B cell (primary cell): ENCODE measurements around the gene COX10. TPM values are rescaled to one million over a fixed set of nuclear protein-coding genes. Genes with fewer than 3 reads are reported as not detected.
"Not testable (repeated sequence)": the region's sequence is repeated elsewhere in the genome, so short reads cannot be mapped to it uniquely, and the experiment has no call there.

Experiments
- ATAC-seq: fragments of 200-7000 bp; cut with Tn5 transposase; one replicate; pipeline ENCODE4 v1.10.0; 2021; ENCODE audit warnings: low read depth, mild to moderate bottlenecking, moderate number of reproducible peaks, moderate library complexity
- CTCF ChIA-PET: fragments of 350-600 bp; sonication (Branson Sonifier 250); formaldehyde crosslinking; loops from one replicate; lab custom pipeline; 2021; ENCODE audit warnings: antibody characterized with exemption, inconsistent platforms; lab: Charles Lee
- POLR2A ChIA-PET: fragments of 350-600 bp; sonication (Branson Sonifier 250); formaldehyde crosslinking; loops from one replicate; lab custom pipeline; 2021; ENCODE audit warnings: antibody characterized with exemption; lab: Charles Lee
- DNase-seq: peaks from one replicate; pipeline ENCODE4 v3.0.0; 2013
- H2AFZ ChIP-seq: 2 replicates; pipeline ENCODE4 v1.6.1; 2012; ENCODE audit warnings: mild to moderate bottlenecking, low read depth, low read length; ENCODE audit not compliant: insufficient read depth, poor library complexity, severe bottlenecking
- H3K27ac ChIP-seq, 2 donors: 1 replicate in 1 of 2; 2 replicates in 1 of 2; pipeline ENCODE4 v1.5.1; 2012 to 2013; ENCODE audit warnings: low read length in 2 of 2, mild to moderate bottlenecking in 2 of 2, moderate library complexity in 1 of 2
- H3K27me3 ChIP-seq, 4 experiments: fragments of 200-600 bp in 1 of 4; sonication (generic) in 1 of 4; replicated peaks in 1 of 4; 1 replicate in 2 of 4; 2 replicates in 2 of 4; pipeline versions ENCODE4 v1.6.1 to v1.7.0; 2013 to 2016; ENCODE audit warnings: low read length in 3 of 4, mild to moderate bottlenecking in 2 of 4, mixed read lengths in 1 of 4, moderate library complexity in 1 of 4; ENCODE audit not compliant: insufficient read depth in 4 of 4, control insufficient read depth in 3 of 4; ENCODE audit errors: control extremely low read depth in 1 of 4
- H3K36me3 ChIP-seq, 2 experiments: replicated peaks in 1 of 2; 1 replicate in 1 of 2; 2 replicates in 1 of 2; pipeline versions ENCODE4 v1.6.1 to v1.7.1; 2013; ENCODE audit warnings: low read length in 1 of 2; ENCODE audit not compliant: insufficient read depth in 2 of 2, control insufficient read depth in 1 of 2; ENCODE audit errors: control extremely low read depth in 1 of 2, extremely low read depth in 1 of 2
- H3K4me1 ChIP-seq, 2 donors: fragments of 200-600 bp in 1 of 2; sonication (generic) in 1 of 2; 1 replicate in 1 of 2; 2 replicates in 1 of 2; pipeline versions ENCODE4 v1.5.1 to v1.6.1; 2013 to 2017; ENCODE audit warnings: low read length in 2 of 2; ENCODE audit not compliant: control insufficient read depth in 2 of 2, insufficient read depth in 2 of 2
- H3K4me2 ChIP-seq: replicated peaks from 2 replicates; pipeline ENCODE3; 2012; ENCODE audit warnings: mild to moderate bottlenecking, low read depth, low read length; ENCODE audit not compliant: poor library complexity, severe bottlenecking
- H3K4me3 ChIP-seq, 5 experiments: fragments of 200-600 bp in 1 of 5; sonication (generic) in 1 of 5; 1 replicate in 3 of 5; 2 replicates in 2 of 5; pipeline versions ENCODE4 v1.5.1 to v1.7.0; 2011 to 2016; ENCODE audit warnings: low read length in 4 of 5, mild to moderate bottlenecking in 4 of 5, low read depth in 2 of 5, control low read depth in 1 of 5, moderate library complexity in 1 of 5; ENCODE audit not compliant: insufficient read depth in 1 of 5; ENCODE audit errors: control extremely low read depth in 1 of 5, extremely low read depth in 1 of 5
- H3K79me2 ChIP-seq: fragments of 200-600 bp; sonication (generic); one replicate; pipeline ENCODE4 v1.6.0; 2016; ENCODE audit warnings: low read length; ENCODE audit not compliant: control insufficient read depth, insufficient read depth
- H3K9ac ChIP-seq: fragments of 200-600 bp; sonication (generic); 2 replicates; pipeline ENCODE4 v1.6.1; 2017; ENCODE audit warnings: mild to moderate bottlenecking, low read length, moderate library complexity
- H3K9me3 ChIP-seq, 3 donors: one replicate each; pipeline versions ENCODE4 v1.6.1 to v1.7.1; 2013; ENCODE audit warnings: low read length in 2 of 3; ENCODE audit not compliant: control insufficient read depth in 2 of 3, insufficient read depth in 1 of 3; ENCODE audit errors: control extremely low read depth in 1 of 3
- H4K20me1 ChIP-seq: 2 replicates; pipeline ENCODE4 v1.6.0; 2012; ENCODE audit warnings: mild to moderate bottlenecking, low read length; ENCODE audit not compliant: insufficient read depth, control insufficient read depth, poor library complexity, severe bottlenecking
- H3K27ac Mint-ChIP-seq: one replicate; pipeline ENCODE4 v1.8.0; 2021; ENCODE audit warnings: mixed read lengths
- H3K27me3 Mint-ChIP-seq: one replicate; pipeline ENCODE4 v1.8.0; 2021; ENCODE audit warnings: mixed read lengths
- H3K4me1 Mint-ChIP-seq: one replicate; pipeline ENCODE4 v1.8.0; 2021; ENCODE audit warnings: mixed read lengths
- H3K4me3 Mint-ChIP-seq: one replicate; pipeline ENCODE4 v1.8.0; 2021; ENCODE audit warnings: mixed read lengths
- H3K9me3 Mint-ChIP-seq: one replicate; pipeline ENCODE4 v1.8.0; 2022; ENCODE audit warnings: mixed read lengths; ENCODE audit not compliant: insufficient read depth
- CTCF ChIP-seq: fragments of 200-600 bp; IDR thresholded peaks from one replicate; pipeline ENCODE4 v1.8.0; 2022; ENCODE audit warnings: antibody characterized with exemption, mild to moderate bottlenecking
- EZH2 ChIP-seq: IDR thresholded peaks from 2 replicates; pipeline ENCODE4 v1.6.1; 2012; ENCODE audit warnings: borderline replicate concordance, low read depth, mild to moderate bottlenecking, moderate library complexity, low read length; ENCODE audit not compliant: insufficient read depth, poor library complexity, severe bottlenecking
- WGBS: methylation state at CpG from one replicate; pipeline ENCODE4 v1.1.5; 2013; ENCODE audit warnings: missing lambda C conversion rate; ENCODE audit not compliant: insufficient coverage; 5-methylcytosine and 5-hydroxymethylcytosine counted together
- intact Hi-C: fragments of 100-400 bp; cut with micrococcal nuclease; formaldehyde crosslinking; loops from one replicate; pipeline ENCODE4 v1.10.0; 2022
- polyA plus RNA-seq: library from polyadenylated mRNA; depleted of rRNA; stranded (reverse); fragments of >200 nt; gene quantifications from 2 replicates; pipeline ENCODE4 v1.2.3, GENCODE V29; 2012
- total RNA-seq, 2 donors: library from RNA; stranded (reverse); fragments of 120-200 nt in 1 of 2; gene quantifications; 1 replicate in 1 of 2; 2 replicates in 1 of 2; pipeline versions ENCODE4 v1.2.3 to v1.2.4, GENCODE V29; 2013 to 2022

The COX10 gene
- total and polyA plus RNA-seq, 2 donors (not counting 1 experiment from before 2014, with no cell fraction given), result 21.8 to 23.3 TPM

- no peaks in the 10 kb centered on the region for H3K27me3 ChIP-seq
- no peaks in the 10 kb centered on the region for H3K79me2 ChIP-seq
- Mint-ChIP-seq H3K9me3 (peaks cover 2% of the 10 kb centered on the region), H3K27me3 (peaks cover 7% of the 10 kb centered on the region), H3K27ac (no peak overlapping the region), H3K4me1 (no peaks in the 10 kb centered on the region), H3K4me3 (no peak overlapping the region)
- H3K9ac ChIP-seq, result no peak overlapping the region
- no peak overlapping the region for H3K27ac ChIP-seq
- ATAC-seq (no peak), DNase-seq (no peak)
- TF ChIP-seq EZH2 (no peak), CTCF (no peak)
- H3K4me3 ChIP-seq, result no peak overlapping the region
- H3K36me3 ChIP-seq, result no peaks in the 10 kb centered on the region
- H4K20me1 ChIP-seq, result no peaks in the 10 kb centered on the region
- no peaks in the 10 kb centered on the region for H3K9me3 ChIP-seq
- POLR2A ChIA-PET, result no interaction called here
- 98% methylated on average over 5 of the region's 7 CpGs for WGBS
- intact Hi-C loops, result no loop called here
- no peak overlapping the region for H2AFZ ChIP-seq
- CTCF ChIA-PET, result no interaction called here
- no peaks in the 10 kb centered on the region for H3K4me1 ChIP-seq
- no peak overlapping the region for H3K4me2 ChIP-seq
Observed at GRCh38 chr17:14227052-14227451, 157.7 kb downstream of the COX10 start.

- Mint-ChIP-seq H3K4me1 (no peaks in the 10 kb centered on the region), H3K27me3 (peaks cover 7% of the 10 kb centered on the region), H3K4me3 (no peak overlapping the region), H3K9me3 (peaks cover 2% of the 10 kb centered on the region), H3K27ac (no peak overlapping the region)
- Histone ChIP-seq H2AFZ (no peak overlapping the region), H3K4me2 (no peak overlapping the region), H3K9ac (no peak overlapping the region), H4K20me1 (no peaks in the 10 kb centered on the region), H3K27ac (no peak overlapping the region), H3K36me3 (no peaks in the 10 kb centered on the region), H3K79me2 (no peaks in the 10 kb centered on the region), H3K27me3 (no peaks in the 10 kb centered on the region), H3K9me3 (no peaks in the 10 kb centered on the region), H3K4me3 (no peak overlapping the region), H3K4me1 (no peaks in the 10 kb centered on the region)
- intact Hi-C loops, result no loop called here
- DNase-seq (no peak), ATAC-seq (no peak)
- ChIA-PET POLR2A (no interaction called here), CTCF (no interaction called here)
- no peak for TF ChIP-seq EZH2
- no peak for TF ChIP-seq CTCF
- 100% methylated on average over 2 of the region's 4 CpGs for WGBS
Observed at GRCh38 chr17:14228903-14229302, 159.6 kb downstream of the COX10 start.

GRCh38 chr17:14231187-14231586 is 161.9 kb downstream of the COX10 start:
- H3K4me1 ChIP-seq, H2AFZ ChIP-seq, H3K4me2 ChIP-seq, H3K9me3 Mint-ChIP-seq, H3K27ac ChIP-seq, intact Hi-C loops, H3K9ac ChIP-seq, H3K27ac Mint-ChIP-seq, H3K79me2 ChIP-seq, DNase-seq, H3K4me3 Mint-ChIP-seq, H3K4me3 ChIP-seq, H3K9me3 ChIP-seq, H3K36me3 ChIP-seq, CTCF ChIA-PET, H3K27me3 Mint-ChIP-seq, ATAC-seq, POLR2A ChIA-PET, H4K20me1 ChIP-seq, H3K27me3 ChIP-seq, H3K4me1 Mint-ChIP-seq: not testable (repeated sequence)
- WGBS, result no CpG with 5 or more reads among the region's 6 CpGs
